ENCODE results near the gene TOM1L2. TPM values are rescaled to one million over a fixed set of nuclear protein-coding genes. Genes with fewer than 3 reads are reported as not detected.

Gene TOM1L2
- total RNA-seq, 1 experiment from 2014 or later: 35.5 TPM

GRCh38 chr17:18019838-18020154 is 47.6 kb upstream of the TOM1L2 start:
- POLR2A ChIA-PET: no interaction called here
- no peak for TF ChIP-seq CTCF (IDR thresholded peaks at IDR 0.05; ENCODE audit: insufficient read depth in 1 of 2, low read depth in 1 of 2, low read length in 1 of 2, severe bottlenecking in 1 of 2, unreplicated experiment in 1 of 2)
- intact Hi-C loops (cut with micrococcal nuclease; ENCODE audit: unreplicated experiment): no loop called here
- 0 out of 2 replicates have a peak, but pooled peaks cover 3% of the 10 kb centered on the region for H3K4me1 ChIP-seq
- no TSS peak for BruUV-seq (replicated peaks)
- peaks cover 14% of the 10 kb centered on the region for H3K36me3 Mint-ChIP-seq (ENCODE audit: insufficient read depth, unreplicated experiment)
- no peak overlapping the region for H3K4me3 ChIP-seq (ENCODE audit: low read depth, low read length)
- no peaks in the 10 kb centered on the region for H3K27me3 ChIP-seq (replicated peaks; ENCODE audit: control insufficient read depth, insufficient read depth, low read length)
- no peaks in the 10 kb centered on the region for H3K9me3 Mint-ChIP-seq (ENCODE audit: unreplicated experiment)
- CTCF ChIA-PET: no interaction called here
- no peaks in the 10 kb centered on the region; the same call in 1 of the 2 replicates for H3K36me3 ChIP-seq (ENCODE audit: control insufficient read depth, insufficient read depth, low read length)
- no peaks in the 10 kb centered on the region for H3K27me3 Mint-ChIP-seq (ENCODE audit: insufficient read depth, unreplicated experiment)
- H3K4me3 Mint-ChIP-seq (ENCODE audit: unreplicated experiment): no peak overlapping the region
- H3K27ac Mint-ChIP-seq (ENCODE audit: unreplicated experiment): no peak overlapping the region
- no peaks in the 10 kb centered on the region for H3K9me3 ChIP-seq
- DNase-seq: no peak
- peaks cover 7% of the 10 kb centered on the region for H3K4me1 Mint-ChIP-seq (ENCODE audit: low read depth, unreplicated experiment)

- peaks cover 7% of the 10 kb centered on the region for H3K4me1 Mint-ChIP-seq (ENCODE audit: low read depth, unreplicated experiment)
- DNase-seq: no peak
- no peak overlapping the region for H3K4me3 Mint-ChIP-seq (ENCODE audit: unreplicated experiment)
- Histone ChIP-seq H3K4me3 (ENCODE audit: low read depth, low read length) (no peak overlapping the region), H3K27me3 (replicated peaks; ENCODE audit: control insufficient read depth, insufficient read depth, low read length) (no peaks in the 10 kb centered on the region), H3K36me3 (ENCODE audit: control insufficient read depth, insufficient read depth, low read length) (no peaks in the 10 kb centered on the region; the same call in 1 of the 2 replicates), H3K9me3 (no peaks in the 10 kb centered on the region), H3K4me1 (0 out of 2 replicates have a peak, but pooled peaks cover 3% of the 10 kb centered on the region)
- no peaks in the 10 kb centered on the region for H3K27me3 Mint-ChIP-seq (ENCODE audit: insufficient read depth, unreplicated experiment)
- intact Hi-C loops (cut with micrococcal nuclease; ENCODE audit: unreplicated experiment): no loop called here
- H3K36me3 Mint-ChIP-seq (ENCODE audit: insufficient read depth, unreplicated experiment): peaks cover 18% of the 10 kb centered on the region
- H3K27ac Mint-ChIP-seq (ENCODE audit: unreplicated experiment): peak overlapping the region; percentile 55
- H3K9me3 Mint-ChIP-seq (ENCODE audit: unreplicated experiment): no peaks in the 10 kb centered on the region
- BruUV-seq (replicated peaks): no TSS peak
- no peak for TF ChIP-seq CTCF (IDR thresholded peaks at IDR 0.05; ENCODE audit: insufficient read depth in 1 of 2, low read depth in 1 of 2, low read length in 1 of 2, severe bottlenecking in 1 of 2, unreplicated experiment in 1 of 2)
- ChIA-PET POLR2A (no interaction called here), CTCF (interaction anchor here (0.7 to 1.3 kb wide), 3 partner anchors 15 to 99 kb away, joined by 3 read pairs; no protein-coding TSS in a partner anchor)
Measured at GRCh38 chr17:18018411-18018921, 46.3 kb upstream of the TOM1L2 start.

- no TSS peak for BruUV-seq (replicated peaks)
Measured at GRCh38 chr17:18017958-18018357, 45.8 kb upstream of the TOM1L2 start.

More at GRCh38 chr17:18017958-18018357, 45.8 kb upstream of the TOM1L2 start:
- H3K9me3 Mint-ChIP-seq (ENCODE audit: unreplicated experiment): no peaks in the 10 kb centered on the region
- TF ChIP-seq CTCF (IDR thresholded peaks at IDR 0.05; ENCODE audit: insufficient read depth in 1 of 2, low read depth in 1 of 2, low read length in 1 of 2, severe bottlenecking in 1 of 2, unreplicated experiment in 1 of 2): no peak
- H3K27ac Mint-ChIP-seq (ENCODE audit: unreplicated experiment): peak overlapping the region; percentile 55
- Histone ChIP-seq H3K9me3 (no peaks in the 10 kb centered on the region), H3K36me3 (ENCODE audit: control insufficient read depth, insufficient read depth, low read length) (no peaks in the 10 kb centered on the region; the same call in 1 of the 2 replicates), H3K4me3 (ENCODE audit: low read depth, low read length) (no peak overlapping the region), H3K4me1 (0 out of 2 replicates have a peak, but pooled peaks cover 3% of the 10 kb centered on the region), H3K27me3 (replicated peaks; ENCODE audit: control insufficient read depth, insufficient read depth, low read length) (no peaks in the 10 kb centered on the region)
- POLR2A ChIA-PET: no interaction called here
- H3K36me3 Mint-ChIP-seq (ENCODE audit: insufficient read depth, unreplicated experiment): peaks cover 18% of the 10 kb centered on the region
- CTCF ChIA-PET: interaction anchor here (0.7 to 1.3 kb wide), 2 partner anchors 15 to 99 kb away, joined by 3 read pairs; no protein-coding TSS in a partner anchor
- intact Hi-C loops (cut with micrococcal nuclease; ENCODE audit: unreplicated experiment): no loop called here
- peaks cover 7% of the 10 kb centered on the region for H3K4me1 Mint-ChIP-seq (ENCODE audit: low read depth, unreplicated experiment)
- no peaks in the 10 kb centered on the region for H3K27me3 Mint-ChIP-seq (ENCODE audit: insufficient read depth, unreplicated experiment)
- DNase-seq: no peak
- no peak overlapping the region for H3K4me3 Mint-ChIP-seq (ENCODE audit: unreplicated experiment)
